Activated T-helper 1 cell treated with anti-CD3 and anti-CD28 coated beads, Interleukin-12 subunit alpha, Interleukin-12 subunit beta, Interleukin-2, Interleukin-4 antibody, amounts not matched to agents 30 ng/mL and 10 ng/mL and 1 ng/mL, durations not matched to agents 14 hours and 24 hours and 36 hours (primary cell): Measurements from ENCODE around the gene NFIA. TPM values are rescaled to one million over a fixed set of nuclear protein-coding genes. Genes with fewer than 3 reads are reported as not detected.

Source experiments
- DNase-seq: peaks from one replicate; pipeline ENCODE4 v3.0.0; 2021; ENCODE audit warnings: low spot score
- H3K27ac Mint-ChIP-seq: one replicate; pipeline ENCODE4 v1.8.0; 2021; ENCODE audit warnings: mild to moderate bottlenecking, mixed read lengths
- H3K27me3 Mint-ChIP-seq: one replicate; pipeline ENCODE4 v1.8.0; 2022; ENCODE audit warnings: mild to moderate bottlenecking, moderate library complexity, mixed read lengths; ENCODE audit not compliant: insufficient read depth
- H3K36me3 Mint-ChIP-seq: one replicate; pipeline ENCODE4 v1.8.0; 2021; ENCODE audit warnings: low read depth, mixed read lengths
- H3K4me1 Mint-ChIP-seq: one replicate; pipeline ENCODE4 v1.8.0; 2021; ENCODE audit warnings: low read depth, mixed read lengths
- H3K4me3 Mint-ChIP-seq: one replicate; pipeline ENCODE4 v1.8.0; 2021; ENCODE audit warnings: mild to moderate bottlenecking, moderate library complexity, mixed read lengths
- H3K9me3 Mint-ChIP-seq: one replicate; pipeline ENCODE4 v1.8.0; 2021; ENCODE audit warnings: mixed read lengths
- intact Hi-C: fragments of 100-400 bp; cut with micrococcal nuclease; formaldehyde crosslinking; loops from one replicate; pipeline ENCODE4 v1.15.1; 2024
- total RNA-seq: library from RNA; stranded (reverse); gene quantifications from 2 replicates; pipeline ENCODE4 v1.2.3, GENCODE V29; 2022

NFIA gene
- total RNA-seq, 1 donor from 2014 or later, result 0.41 TPM

DNA sequence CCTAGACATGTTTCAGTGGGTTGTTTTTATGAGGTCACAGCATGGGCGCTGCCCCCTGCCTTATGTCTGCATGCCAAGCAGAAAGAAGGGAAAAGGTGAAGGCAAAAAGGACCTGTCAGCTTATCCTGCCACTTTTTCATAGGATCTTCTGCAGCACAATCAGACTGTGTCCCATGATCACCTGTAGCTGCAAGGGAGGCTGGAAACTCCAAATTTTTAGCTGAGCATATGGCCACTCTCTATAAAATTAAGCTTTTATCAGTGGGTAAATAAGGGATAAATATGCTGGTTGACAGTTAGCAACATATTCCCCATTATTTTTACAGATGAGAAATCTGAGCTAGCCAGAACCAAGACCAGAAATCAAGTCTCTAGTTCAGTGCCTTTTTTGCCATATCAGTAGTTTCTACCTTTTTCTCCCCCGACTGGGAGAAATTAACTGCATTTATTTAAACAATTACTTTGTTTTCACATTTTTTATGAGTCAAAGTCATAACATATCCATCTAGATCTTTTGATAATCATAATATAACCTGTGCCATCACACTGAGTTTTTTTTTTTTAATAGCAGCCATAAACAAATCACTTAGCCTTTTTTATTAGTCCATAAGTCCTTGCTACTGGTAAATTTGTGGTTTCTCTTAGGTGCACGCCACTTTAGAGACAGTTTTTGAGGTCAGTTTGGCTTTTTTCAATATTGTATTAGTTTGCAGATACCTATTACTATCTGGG, 307.0 kb downstream of the NFIA start:
- intact Hi-C loops, result no loop called here
- H3K9me3 Mint-ChIP-seq, result no peaks in the 10 kb centered on the region
- no peak overlapping the region for H3K4me3 Mint-ChIP-seq
- no peak overlapping the region for H3K27ac Mint-ChIP-seq
- H3K27me3 Mint-ChIP-seq, result no peaks in the 10 kb centered on the region
- DNase-seq, result no peak
- H3K4me1 Mint-ChIP-seq, result no peaks in the 10 kb centered on the region
- no peaks in the 10 kb centered on the region for H3K36me3 Mint-ChIP-seq

DNA sequence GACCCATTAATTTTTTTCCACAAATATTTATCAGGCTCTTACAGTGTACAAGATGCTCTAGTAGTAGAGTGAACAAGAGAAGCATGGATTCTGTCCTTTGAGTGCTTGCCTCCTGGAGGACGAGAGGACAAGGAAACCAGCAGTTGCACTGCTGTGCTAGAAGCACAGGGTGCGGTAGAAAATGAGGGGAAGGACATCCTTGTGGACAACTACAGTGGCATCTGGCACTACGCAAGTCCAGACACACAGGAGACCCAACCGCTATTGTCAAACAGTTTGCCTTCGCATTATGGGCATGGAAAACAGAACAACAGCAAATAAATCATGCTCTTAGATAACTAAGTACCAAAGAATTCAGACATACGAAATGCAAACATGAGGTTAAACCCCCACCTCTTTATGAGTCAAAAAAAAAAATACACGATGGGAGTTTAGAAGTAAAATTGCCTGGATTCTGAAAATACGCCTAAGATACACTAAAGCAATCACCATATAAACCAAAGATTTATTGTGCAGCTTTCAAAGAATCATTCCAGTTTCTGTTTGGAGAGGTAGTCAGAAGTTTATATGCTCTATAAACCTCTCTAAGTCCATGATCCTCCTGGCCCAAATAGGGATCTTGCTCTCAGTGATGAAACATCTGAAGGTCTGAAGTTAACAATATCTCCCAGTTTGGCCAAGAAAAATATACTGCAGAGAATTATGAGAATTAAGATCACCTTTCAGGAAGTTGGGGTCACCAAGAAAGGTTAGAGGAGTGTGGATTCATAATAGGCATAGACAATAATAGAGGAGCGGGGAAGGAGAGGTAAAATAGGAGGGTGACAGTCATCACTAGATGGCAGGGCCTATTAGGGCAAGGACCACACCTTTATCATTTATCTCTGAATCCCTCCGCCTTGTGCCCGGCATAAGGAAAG, 307.8 kb downstream of the NFIA start:
- no peaks in the 10 kb centered on the region for H3K36me3 Mint-ChIP-seq
- no peaks in the 10 kb centered on the region for H3K27me3 Mint-ChIP-seq
- DNase-seq, result no peak
- no peak overlapping the region for H3K27ac Mint-ChIP-seq
- no peaks in the 10 kb centered on the region for H3K4me1 Mint-ChIP-seq
- intact Hi-C loops, result no loop called here
- H3K4me3 Mint-ChIP-seq, result no peak overlapping the region
- H3K9me3 Mint-ChIP-seq, result no peaks in the 10 kb centered on the region

- Mint-ChIP-seq H3K36me3 (no peaks in the 10 kb centered on the region), H3K4me1 (no peaks in the 10 kb centered on the region), H3K27ac (no peak overlapping the region), H3K9me3 (no peaks in the 10 kb centered on the region), H3K27me3 (no peaks in the 10 kb centered on the region), H3K4me3 (no peak overlapping the region)
- intact Hi-C loops, result no loop called here
- DNase-seq, result no peak
Observed at GRCh38 chr1:61391730-61392129, 309.4 kb downstream of the NFIA start.

DNA sequence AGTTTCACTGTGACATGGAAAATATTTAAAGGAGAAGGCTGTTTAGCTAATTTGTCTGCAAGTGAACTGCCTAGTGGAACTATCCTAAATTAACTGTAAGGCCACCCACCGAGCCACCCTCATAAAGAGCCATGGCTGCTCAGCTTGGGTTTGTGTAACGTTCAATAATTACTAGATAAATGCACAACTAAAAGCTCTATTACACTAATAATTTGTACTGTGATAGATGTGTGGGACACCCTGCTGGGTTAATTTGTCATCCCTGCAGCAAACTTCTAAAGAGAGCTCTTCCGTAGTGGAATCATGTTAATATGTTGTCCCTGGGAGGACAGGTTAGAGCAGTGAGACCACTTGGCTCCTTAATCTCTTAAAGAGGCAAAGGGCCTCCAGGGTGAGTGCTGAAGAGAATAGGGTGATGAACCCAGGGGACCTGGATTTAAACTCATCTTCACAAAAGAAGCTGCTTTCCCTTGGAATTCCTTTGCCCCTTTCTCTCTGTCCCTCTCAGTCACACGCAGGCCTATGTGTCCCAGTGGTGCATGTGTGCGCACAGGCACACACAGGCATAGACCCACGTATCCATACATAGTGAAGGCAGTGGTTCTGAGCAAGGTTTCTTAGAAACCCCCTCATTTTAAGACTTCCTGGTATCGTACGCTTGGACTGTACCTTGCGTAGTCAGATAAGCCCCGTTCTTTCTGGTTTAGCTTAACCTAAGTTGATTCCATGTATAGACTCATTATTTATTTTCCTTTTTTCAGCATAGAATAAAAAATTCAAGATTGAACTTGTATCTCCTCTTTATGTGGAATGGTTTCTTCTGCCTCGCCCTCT, 310.3 kb downstream of the NFIA start:
- DNase-seq, result no peak
- intact Hi-C loops, result no loop called here
- Mint-ChIP-seq H3K9me3 (no peaks in the 10 kb centered on the region), H3K27ac (no peak overlapping the region), H3K4me1 (no peaks in the 10 kb centered on the region), H3K27me3 (no peaks in the 10 kb centered on the region), H3K36me3 (no peaks in the 10 kb centered on the region), H3K4me3 (no peak overlapping the region)

GRCh38 chr1:61393575-61393974, 311.2 kb downstream of the NFIA start:
- H3K27ac Mint-ChIP-seq, result no peak overlapping the region
- no peaks in the 10 kb centered on the region for H3K4me1 Mint-ChIP-seq
- H3K27me3 Mint-ChIP-seq, result no peaks in the 10 kb centered on the region
- DNase-seq, result no peak
- intact Hi-C loops, result no loop called here
- H3K9me3 Mint-ChIP-seq, result no peaks in the 10 kb centered on the region
- H3K4me3 Mint-ChIP-seq, result no peak overlapping the region
- H3K36me3 Mint-ChIP-seq, result no peaks in the 10 kb centered on the region

DNA sequence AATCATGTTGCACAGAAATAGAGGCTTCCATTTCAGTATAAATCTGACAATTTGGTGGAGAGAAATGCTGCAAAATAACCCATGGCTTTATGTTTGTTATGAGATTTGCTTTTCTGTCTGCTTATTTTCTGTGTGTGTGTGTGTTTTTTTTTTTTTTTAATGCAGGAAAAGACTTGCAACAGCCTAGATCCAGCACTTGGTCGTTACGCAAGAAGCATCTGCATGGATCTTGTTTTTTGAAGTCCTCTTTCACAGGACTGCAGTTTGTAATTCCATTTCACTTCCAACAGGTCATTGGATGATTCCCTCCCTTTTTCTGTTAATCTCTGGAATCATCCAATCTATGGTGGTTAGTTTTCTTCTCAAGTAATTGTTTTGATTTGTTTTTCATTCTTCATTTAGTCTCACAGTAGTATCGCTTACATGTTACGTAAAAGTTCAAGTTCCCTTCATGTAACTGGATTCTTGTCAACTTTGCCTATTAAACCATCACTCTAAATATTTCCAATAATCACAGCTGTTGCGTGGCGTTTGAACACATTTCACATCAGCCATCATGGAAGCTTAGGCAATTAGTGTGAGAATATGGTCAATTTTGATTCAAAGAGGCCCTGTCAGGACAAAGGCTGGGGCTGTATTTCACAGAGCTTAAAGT, 312.9 kb downstream of the NFIA start:
- no peak overlapping the region for H3K4me3 Mint-ChIP-seq
- H3K27ac Mint-ChIP-seq, result no peak overlapping the region
- DNase-seq, result no peak
- H3K27me3 Mint-ChIP-seq, result no peaks in the 10 kb centered on the region
- intact Hi-C loops, result no loop called here
- no peaks in the 10 kb centered on the region for H3K9me3 Mint-ChIP-seq
- H3K4me1 Mint-ChIP-seq, result no peaks in the 10 kb centered on the region
- no peaks in the 10 kb centered on the region for H3K36me3 Mint-ChIP-seq

DNA sequence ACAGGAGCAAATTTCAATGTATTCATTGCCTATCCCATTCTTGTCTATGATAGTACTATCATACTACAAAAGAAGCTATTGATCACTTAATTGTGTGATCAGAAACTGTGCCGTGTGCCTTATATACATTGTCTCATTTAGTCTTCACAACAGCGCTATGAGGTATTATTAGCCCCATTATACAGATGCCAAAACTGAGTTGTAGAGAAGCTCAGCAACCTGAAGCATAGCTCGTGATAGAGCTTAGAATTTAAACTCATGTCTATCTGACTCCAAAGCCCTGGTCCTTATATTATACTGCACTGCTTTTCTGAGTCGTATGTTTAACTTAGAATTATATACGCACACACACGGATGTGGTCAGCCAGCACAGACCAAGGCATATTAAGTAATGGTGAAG, 315.1 kb downstream of the NFIA start:
- no peak for DNase-seq
- H3K36me3 Mint-ChIP-seq, result no peaks in the 10 kb centered on the region
- H3K4me1 Mint-ChIP-seq, result no peaks in the 10 kb centered on the region
- no peak overlapping the region for H3K4me3 Mint-ChIP-seq
- H3K27me3 Mint-ChIP-seq, result no peaks in the 10 kb centered on the region
- H3K9me3 Mint-ChIP-seq, result no peaks in the 10 kb centered on the region
- intact Hi-C loops, result no loop called here
- H3K27ac Mint-ChIP-seq, result no peak overlapping the region

DNA sequence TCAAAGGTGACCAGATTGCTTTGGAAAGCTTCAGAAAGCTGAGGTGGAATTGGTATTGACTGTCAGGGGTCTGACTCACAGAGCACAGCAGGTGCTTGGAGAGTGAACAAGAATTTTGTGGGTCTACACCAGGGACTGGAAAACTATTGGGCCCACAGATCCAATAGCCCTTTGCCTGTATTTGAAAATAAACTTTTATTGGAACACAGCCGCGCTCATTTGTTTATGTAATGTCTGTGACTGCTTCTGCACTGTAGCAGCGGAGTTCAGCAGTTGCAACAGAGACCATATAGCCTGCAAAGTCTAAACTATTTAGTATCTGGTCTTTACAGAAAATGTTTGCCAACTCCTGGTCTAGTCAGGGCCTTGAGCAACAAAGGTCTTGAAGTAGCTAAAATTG, 315.6 kb downstream of the NFIA start:
- Mint-ChIP-seq H3K27ac (no peak overlapping the region), H3K36me3 (no peaks in the 10 kb centered on the region), H3K4me3 (no peak overlapping the region), H3K9me3 (no peaks in the 10 kb centered on the region), H3K4me1 (no peaks in the 10 kb centered on the region), H3K27me3 (no peaks in the 10 kb centered on the region)
- intact Hi-C loops, result no loop called here
- no peak for DNase-seq

DNA sequence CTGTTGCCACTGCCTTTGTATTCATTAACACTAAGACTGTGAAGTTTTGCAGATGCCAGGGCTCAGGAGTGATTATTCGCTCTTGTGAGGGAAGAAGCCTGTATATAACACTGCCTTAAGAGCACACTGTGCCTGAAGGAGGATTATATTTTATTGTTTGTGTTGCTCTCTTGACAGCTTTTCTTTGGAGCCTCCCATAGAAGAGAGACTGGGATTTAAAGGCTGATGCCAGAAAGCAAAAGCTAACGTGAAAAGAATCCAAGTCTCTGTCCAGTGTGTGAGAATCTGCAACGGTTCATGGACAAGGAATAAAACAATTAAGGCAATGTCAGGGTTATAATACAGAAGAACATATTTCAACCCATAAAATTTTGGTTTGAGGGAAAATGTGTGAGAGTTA, 316.8 kb downstream of the NFIA start:
- DNase-seq, result no peak
- H3K36me3 Mint-ChIP-seq, result no peaks in the 10 kb centered on the region
- intact Hi-C loops, result no loop called here
- no peaks in the 10 kb centered on the region for H3K9me3 Mint-ChIP-seq
- H3K4me3 Mint-ChIP-seq, result no peak overlapping the region
- H3K4me1 Mint-ChIP-seq, result peaks cover 4% of the 10 kb centered on the region
- H3K27ac Mint-ChIP-seq, result no peak overlapping the region
- peaks cover 8% of the 10 kb centered on the region for H3K27me3 Mint-ChIP-seq

- Mint-ChIP-seq H3K4me3 (no peak overlapping the region), H3K36me3 (no peaks in the 10 kb centered on the region), H3K27ac (no peak overlapping the region), H3K27me3 (peaks cover 12% of the 10 kb centered on the region), H3K4me1 (peaks cover 7% of the 10 kb centered on the region), H3K9me3 (no peaks in the 10 kb centered on the region)
- intact Hi-C loops, result no loop called here
- no peak for DNase-seq
Observed at GRCh38 chr1:61400131-61400770, 317.9 kb downstream of the NFIA start.

DNA sequence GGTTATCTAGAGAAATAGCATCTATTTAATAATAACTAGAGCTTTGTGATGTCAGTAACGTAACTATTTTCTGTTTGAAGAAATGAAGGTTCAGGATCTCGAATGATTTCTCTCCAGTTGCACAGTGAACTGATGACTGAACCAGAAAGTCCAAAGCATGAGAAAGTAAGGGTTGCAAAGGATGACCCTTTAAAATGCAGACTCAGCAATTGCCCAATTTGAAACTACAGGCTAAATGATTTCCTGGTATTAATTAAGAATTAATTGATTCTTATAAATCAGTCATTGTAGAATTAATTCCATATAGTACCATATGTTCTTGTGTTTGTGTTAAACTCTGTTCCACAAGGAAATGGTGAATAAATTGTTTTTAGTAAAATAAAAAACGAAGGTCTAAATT, 318.6 kb downstream of the NFIA start:
- no peaks in the 10 kb centered on the region for H3K9me3 Mint-ChIP-seq
- peaks cover 12% of the 10 kb centered on the region for H3K27me3 Mint-ChIP-seq
- no peak overlapping the region for H3K4me3 Mint-ChIP-seq
- H3K36me3 Mint-ChIP-seq, result no peaks in the 10 kb centered on the region
- H3K27ac Mint-ChIP-seq, result no peak overlapping the region
- H3K4me1 Mint-ChIP-seq, result peaks cover 7% of the 10 kb centered on the region
- intact Hi-C loops, result no loop called here
- DNase-seq, result no peak
